Mammary epithelial cell (primary cell): ENCODE measurements around the gene TPP1.

Experiments used
- CTCF ChIP-seq, 2 donors: IDR thresholded peaks in 1 of 2; conservative IDR thresholded peaks in 1 of 2; 2 replicates each; pipeline ENCODE4 v1.5.1; 2011 to 2012; ENCODE audit warnings: inconsistent platforms in 2 of 2, low read length in 2 of 2, mild to moderate bottlenecking in 2 of 2, control low read depth in 1 of 2, low read depth in 1 of 2; ENCODE audit not compliant: insufficient read depth in 1 of 2; ENCODE audit errors: extremely low read depth in 1 of 2
- EZH2 ChIP-seq: IDR thresholded peaks from 2 replicates; pipeline ENCODE4 v1.6.1; 2012; ENCODE audit warnings: low read length, inconsistent platforms, borderline replicate concordance

- TF ChIP-seq CTCF (conservative IDR thresholded peaks at IDR 0.05 in 1 of 2, IDR thresholded peaks at IDR 0.05 in 1 of 2; ENCODE audit: extremely low read depth in 1 of 2, insufficient read depth in 1 of 2, low read depth in 1 of 2, low read length in 2 of 2) (no peak), EZH2 (no peak)
These were observed 41.1 kb downstream of the TPP1 start for GRCh38 chr11:6578134-6578533.
